GM19240 (cell line): ENCODE data around the gene ANXA6.

Experiments used
- DNase-seq: peaks from one replicate; pipeline ENCODE4 v3.0.0; 2011; ENCODE audit warnings: low spot score; ENCODE audit not compliant: insufficient read length

ANXA6 gene

DNA sequence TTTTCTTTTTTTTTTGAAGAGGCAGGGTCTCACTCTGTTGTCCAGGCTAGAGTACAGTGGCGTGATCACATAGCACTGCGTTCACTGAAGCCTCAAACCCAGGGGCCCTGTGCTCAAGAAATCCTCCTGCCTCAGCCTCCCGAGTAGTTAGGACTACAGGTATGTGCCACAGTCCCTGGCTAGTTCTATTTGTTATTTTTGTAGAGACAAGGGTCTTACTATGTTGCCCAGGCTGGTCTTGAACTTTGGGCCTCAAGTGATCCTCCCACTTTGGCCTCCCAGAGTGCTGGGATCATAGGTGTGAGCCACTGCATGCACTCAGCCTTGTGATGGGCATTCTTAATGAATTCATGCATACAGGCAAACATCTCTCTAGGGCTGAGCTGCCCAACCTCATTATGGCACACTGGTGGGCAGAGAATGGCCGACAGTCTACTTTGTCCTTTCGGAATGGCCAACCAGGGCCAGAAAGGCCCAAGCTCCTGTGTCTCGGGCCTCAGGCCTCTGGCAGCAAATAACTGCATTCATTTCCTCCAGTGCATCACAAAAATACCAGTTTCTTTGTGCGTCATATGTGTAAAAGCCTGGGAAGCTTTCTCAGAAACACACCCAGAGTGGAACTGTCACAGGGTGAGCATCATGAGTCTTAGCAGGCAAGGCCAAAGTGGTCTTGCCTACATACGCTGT lies 27.2 kb downstream of the ANXA6 start:
- DNase-seq: no peak

DNA sequence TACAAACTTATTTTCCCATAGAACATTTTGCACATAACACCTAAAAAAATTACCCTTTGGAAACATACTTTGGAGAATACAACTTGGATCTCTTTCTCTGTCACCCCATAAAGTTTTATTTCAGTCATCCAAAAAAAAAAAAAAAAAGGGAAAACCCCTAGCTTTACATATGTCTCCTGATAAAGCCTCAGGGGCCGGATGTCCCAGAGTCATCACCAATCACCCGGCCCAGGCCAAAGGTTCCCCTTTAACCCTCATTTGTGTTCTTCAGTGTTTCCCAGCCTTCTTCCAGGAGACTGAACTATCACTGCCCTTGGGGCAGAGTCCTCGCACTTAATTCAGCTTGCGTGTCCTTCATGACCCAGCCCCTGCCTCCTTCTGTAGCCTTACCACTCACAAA lies 28.8 kb downstream of the ANXA6 start:
- DNase-seq: no peak

DNA sequence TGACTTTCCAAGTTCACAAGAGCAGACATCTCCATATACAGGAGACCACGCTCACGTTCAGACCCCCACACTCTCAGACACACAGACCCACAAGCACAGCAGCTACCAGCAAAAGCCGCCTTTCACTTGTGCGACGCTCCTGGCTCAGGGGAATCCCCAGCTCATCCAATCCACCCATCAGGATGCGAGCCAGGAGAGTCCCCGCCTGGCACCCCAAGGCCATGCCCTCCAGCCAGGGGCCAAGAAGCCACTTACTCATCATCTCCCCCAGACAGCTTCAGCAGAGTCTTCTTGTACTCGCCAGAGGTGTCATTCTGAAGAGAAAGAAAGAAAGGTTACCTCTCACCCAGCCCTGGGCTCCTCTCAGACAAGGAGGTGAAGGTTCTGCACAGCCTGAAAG lies 29.7 kb downstream of the ANXA6 start:
- DNase-seq: no peak

DNA sequence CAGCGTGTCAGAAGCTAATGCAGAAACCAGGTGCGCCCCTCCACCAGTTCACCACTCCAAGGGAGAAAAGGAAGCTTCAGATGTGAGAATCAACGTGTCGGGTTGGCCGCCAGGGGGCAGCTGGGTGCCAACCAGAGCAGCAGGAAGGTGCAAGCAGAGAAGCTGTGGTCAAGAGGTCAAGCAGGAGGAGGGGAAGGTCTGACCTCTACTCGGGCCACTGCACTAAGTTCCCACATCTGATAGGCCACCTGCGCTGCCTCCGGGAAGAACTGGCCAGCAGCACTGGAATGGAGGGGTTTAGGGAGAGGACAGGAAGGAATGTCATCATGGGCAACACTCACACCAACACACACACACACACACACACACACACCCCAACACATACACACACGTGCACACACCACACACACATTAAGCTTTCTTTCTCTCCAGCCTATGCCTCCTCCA lies 31.4 kb downstream of the ANXA6 start:
- DNase-seq: peak; percentile 45

DNA sequence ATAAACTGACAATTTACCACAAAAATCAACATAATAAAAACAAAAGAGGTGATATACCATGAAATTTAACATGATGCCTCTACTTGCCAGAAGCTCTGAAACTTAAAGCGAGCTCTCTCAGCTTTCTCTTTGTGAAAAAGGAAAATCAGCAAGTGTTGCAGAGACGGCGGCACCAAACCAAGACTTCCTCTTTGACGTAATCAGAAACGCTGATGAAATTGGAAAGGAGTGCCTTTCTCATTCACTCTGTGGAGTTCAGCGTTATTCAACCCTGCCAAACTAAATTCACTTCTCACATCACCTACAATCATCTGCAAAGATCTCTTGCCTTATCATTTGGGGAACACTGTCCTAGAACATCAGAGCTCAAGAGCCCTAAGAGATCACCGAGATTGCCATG lies 32.2 kb downstream of the ANXA6 start:
- DNase-seq: no peak

DNA sequence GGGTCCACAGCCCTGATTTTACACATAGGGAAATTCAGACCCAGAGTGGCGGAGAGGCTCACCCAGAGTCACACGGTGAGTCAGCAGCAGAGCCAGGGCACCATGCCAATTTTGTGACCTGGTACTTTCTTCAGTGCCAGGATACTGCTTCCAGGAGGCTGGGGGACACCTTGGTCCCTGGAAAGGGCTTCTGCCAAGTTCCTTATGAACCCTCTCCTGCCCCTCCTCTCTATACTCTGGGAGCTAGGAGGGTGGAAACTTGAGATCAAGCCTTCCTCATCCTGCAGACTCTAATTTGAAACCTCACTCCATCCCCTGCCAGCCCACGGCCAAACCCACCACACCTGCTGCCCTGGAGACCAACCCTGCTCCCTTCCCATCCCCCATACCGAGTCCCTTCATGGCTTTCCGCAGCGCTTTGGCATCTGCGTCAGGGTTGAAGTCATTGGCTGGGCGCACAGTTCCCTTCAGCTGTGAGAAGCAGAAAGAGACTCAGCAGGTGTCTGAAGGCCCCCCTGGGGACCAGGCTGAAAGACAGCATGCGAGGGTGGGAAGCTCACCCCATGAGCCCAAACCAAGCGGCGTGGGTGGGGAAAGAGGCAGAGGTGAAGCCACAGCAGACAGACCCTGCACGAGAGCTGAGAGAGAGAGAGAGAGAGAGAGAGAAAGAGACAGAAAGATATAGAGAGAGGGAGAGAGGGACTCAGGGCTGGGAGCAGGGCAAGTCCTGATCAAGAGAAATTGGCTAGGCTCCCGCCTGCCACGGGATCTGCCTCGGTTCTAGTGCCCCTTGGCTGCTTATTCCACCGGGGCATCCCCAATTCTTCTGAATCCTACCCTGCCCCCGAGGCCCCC lies 33.5 kb downstream of the ANXA6 start:
- DNase-seq: peak; percentile 72

DNA sequence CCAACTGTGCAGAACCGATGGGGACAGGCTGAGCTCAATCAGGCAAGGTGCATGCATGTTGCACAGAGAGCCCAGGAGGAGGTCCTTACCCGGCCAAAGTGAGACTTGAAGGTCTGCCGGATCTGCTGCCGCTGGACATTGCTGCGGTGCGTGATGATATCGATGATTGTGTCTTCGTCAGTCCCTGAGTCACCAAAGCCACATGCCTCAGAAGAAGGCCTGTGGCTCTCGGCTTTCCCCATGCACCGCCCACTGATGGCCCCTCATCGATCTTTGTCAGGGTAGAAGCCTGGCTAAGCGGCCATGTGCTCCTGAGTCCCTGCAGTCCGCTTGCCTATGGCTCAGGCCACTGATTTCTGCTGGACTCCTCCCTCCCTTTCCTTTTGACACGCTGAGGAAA lies 34.8 kb downstream of the ANXA6 start:
- DNase-seq: no peak

DNA sequence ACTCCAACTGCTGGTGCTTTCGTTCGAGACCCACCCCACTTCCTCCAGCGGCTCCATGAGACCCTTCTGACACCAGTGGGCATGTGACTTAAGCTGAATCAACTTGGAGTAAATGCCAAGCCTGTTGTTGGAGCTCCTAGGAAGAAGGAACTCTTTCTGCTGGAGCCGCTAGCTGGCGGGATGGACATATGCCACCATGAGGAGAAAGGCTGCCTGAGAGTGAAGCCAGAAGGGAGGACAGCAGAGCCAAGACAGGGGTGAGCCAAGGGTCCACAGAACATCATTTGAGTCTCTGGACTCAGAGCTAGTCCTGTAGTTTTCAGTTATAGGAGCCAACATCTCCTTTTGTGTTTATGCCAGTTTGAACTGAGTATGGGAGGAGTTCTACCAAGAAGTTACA lies 35.9 kb downstream of the ANXA6 start:
- no peak for DNase-seq

DNA sequence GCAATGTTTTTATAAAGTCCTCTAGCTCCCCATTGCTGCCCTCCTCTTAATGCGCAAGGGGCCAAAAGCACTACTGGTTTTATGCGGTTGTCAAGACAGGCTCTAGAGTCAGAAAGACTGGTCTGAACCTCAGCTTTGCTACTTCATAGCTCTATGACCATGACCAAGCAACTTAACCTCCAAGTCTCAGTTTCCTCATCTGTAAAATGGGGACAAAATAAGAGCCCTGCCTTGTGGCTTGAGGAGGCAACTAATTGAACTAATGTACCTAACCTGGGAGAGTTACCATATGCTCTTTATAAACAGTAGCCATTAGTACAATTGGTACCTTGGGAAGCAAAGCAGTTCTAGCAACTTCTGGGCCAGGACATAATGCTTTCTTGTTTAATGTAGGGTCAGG lies 36.5 kb downstream of the ANXA6 start:
- DNase-seq: no peak

DNA sequence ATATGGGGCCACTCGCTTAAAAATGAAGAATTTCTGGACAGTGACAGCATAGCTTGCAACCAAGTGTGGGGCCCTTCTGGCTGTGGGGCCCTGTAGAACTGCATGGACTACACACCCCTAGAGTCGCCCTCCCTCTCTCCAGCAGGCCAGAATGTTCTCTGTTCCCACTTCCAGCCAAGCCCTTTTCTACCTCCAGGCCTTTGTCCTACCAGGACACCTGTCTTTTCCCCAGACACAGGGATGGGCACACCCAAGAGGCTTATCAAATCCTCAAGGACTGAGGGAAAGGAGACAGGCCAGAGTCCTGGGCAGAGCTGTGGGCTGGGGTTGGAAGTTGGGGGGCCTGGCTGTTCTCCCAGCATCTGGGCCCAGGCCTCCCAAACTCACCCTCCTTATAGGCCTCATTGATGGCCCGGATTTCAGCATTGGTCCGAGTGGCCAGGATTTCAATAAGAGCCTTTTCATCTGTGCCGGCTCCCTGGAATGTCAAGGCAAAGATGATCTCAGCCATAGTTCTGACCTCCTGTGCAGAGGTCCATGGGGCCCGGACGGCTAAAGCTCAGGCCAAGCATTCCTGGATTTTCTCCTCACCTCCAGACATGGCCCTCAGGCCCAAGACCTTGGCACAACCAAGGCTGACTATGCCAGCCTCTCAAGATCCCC lies 38.5 kb downstream of the ANXA6 start:
- no peak for DNase-seq

DNA sequence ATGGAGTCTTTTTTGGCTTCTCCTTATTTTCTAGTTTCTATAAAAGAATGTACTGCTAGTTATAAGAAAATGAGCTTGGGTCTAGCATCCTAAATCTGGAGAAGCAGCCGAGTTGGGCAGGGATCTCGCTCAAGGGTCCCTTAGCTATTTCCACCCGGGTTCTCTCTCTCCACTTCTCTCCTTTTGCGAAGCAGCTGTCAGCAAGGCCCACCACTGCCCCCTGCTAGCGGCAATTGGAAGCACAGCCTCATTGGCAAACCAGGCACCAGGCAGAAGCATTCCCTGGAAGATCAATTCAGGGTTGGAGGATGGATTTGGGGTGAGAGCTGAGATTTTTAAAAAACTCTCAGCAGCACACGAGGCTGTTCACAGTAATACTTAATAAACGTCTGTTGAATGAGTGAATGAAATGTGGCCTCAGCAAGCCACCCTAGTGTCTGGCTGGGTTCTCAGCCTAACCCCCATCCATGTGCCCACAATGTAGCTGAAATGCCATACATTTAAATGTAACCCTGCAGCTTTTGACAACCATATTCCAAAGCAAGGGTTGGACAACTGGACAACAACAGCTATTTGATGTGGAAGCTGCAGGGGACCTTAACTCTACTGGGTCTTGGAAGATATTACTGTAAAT lies 42.2 kb downstream of the ANXA6 start:
- peak; percentile 69 for DNase-seq

DNA sequence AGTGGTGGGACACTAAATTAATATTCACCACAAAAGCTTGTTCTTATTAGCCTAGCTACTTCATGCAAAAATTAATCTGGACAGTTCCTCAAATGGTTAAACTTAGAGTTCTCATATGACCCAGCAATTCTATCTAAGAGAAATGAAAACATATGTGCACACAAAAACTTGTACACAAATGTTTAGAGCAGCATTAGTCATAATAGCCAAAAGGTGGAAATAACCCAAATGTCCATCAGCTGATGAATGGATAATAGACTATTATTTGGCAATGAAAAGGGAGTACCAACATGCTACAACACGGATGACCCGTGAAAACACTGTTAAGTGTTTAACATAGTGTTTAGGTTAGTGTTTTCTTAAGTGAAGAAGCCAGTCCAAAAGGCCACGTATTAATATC lies 43.9 kb downstream of the ANXA6 start:
- no peak for DNase-seq

DNA sequence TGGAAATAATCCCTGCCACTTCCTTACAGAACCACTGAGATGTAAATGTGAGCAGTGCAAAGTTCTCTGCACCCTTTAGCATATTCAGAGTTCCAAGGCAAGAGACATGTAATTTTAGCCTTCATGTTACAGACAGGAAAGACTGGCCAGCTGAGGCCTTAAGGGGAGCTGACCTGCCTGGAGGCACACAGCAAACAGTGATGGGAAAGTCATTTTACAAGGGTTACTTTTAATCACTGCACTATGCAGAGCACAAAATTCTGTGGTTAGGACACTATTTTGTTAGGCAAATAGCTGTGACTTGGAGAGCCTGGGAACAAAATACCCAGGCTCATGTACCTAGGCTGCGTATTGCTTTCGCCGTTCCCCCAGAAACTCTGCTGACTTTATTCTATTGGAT lies 46.6 kb downstream of the ANXA6 start:
- DNase-seq: no peak

DNA sequence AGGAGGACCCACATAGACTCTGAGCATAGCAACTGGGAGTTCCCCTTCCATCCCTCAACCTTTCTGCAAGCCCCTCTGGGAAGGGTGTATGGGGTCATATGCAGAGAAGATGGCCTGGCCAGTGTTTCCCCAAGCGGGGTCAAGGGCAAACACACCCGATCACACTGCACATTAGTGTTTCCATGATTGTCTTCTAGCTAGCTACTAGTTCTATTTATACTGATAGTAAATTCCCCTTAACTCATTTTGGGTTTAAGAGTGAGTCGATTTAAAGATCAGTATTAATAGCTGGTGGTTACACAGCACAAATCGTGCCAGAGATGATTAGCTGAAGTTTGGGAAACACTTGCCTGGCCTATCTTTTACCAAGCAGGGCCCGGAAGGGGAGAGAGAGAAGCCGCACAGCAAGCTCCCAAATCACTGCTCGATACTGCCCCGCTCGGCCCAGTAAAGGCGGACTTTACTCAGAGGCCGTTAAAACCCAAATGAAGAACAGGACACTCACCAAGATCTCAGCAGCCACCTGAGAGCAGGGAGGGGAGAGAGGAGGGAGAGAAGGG lies 47.4 kb downstream of the ANXA6 start:
- DNase-seq: no peak

DNA sequence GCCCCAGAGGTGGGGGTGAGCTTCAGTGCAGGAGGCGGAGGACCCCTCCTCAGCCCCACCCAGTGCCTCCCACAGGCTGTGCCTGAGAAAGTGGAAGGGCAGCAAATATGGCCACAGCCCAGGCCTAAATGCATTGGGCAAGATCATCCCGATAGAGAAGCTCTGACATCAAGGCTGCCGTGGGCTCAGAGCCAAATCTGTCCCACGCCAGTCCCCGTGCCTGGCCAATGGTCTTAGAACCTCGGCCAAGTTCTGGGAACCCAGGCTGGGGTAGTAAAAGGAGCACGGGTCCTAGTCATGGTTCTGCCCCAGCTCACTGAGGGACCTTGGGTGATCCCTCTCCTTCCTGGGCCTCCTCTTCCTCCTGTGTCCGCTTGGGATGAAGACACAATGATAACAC lies 49.0 kb downstream of the ANXA6 start:
- DNase-seq: no peak

DNA sequence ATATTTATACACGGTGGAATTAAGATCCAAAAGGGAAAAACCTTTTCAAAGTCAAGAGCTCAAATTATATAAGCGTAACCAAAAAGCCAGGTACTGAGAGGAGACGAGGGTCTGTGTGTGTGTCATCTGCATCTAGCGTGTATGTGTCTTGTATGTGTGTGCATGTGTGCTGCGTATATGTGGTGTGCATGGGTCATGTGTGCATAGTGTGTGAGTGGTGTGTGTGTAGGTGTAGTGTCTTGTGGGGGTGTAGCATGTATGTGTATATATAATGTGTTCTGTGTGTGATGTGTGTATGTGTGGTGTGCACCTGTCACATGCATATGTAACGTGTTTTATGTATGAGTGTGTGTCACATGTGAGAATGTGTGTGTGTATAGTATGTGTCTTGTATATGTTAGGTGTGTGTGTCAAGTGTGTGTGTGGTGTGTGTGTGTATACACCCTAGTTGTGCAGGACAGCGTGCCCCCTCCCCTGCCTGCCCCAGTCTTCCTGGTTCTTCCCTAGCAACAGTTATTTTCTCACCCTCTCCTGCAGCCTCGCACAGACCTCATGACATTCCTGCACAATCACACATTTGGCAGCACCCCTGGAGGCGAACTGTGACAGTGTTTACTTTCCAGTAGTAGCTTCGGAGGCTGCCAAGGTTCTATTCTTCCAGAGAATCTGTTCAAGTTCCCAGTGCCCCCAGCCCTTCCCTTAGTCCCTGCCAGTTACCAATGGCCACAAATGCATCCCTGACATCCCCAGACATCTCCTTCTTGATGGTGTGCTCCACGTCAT lies 49.6 kb downstream of the ANXA6 start:
- DNase-seq: no peak

DNA sequence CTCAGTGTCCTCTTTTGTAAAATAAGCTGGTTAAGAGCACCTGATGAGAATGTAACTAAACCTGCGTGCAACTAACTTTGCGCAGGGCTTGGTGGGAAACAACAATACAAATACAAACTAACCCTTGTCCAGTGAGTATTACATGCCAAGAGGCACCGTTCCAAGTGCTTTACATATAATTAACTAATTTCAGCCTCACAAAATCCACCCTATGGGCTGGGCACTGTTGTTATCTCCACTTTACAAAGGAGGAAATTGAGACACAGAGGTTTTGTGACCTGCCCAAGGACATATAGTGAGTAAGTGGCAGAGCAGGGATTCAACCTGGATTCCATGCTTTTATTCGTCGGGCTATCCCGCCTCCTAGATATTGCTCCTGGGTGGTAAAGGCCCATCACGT lies 50.5 kb downstream of the ANXA6 start:
- no peak for DNase-seq

DNA sequence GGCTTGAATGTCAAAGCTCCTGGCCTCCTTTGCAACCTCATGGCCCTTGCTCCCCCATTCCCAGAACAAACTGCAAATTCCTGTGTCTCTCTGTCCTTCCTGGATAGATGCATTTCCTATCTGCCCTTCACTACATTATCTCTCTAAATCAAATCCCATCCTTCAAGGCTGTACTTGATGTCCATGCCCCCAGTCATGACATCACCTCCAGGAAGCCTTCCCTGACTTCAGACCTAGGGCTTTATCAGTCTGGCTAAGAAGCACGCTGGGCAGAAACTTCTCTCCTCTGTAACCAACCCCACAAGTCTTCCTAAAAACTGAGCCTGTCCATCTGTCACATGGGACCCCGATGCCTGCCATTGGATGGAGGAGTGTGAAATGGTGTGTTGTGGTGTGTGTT lies 51.1 kb downstream of the ANXA6 start:
- DNase-seq: no peak

DNA sequence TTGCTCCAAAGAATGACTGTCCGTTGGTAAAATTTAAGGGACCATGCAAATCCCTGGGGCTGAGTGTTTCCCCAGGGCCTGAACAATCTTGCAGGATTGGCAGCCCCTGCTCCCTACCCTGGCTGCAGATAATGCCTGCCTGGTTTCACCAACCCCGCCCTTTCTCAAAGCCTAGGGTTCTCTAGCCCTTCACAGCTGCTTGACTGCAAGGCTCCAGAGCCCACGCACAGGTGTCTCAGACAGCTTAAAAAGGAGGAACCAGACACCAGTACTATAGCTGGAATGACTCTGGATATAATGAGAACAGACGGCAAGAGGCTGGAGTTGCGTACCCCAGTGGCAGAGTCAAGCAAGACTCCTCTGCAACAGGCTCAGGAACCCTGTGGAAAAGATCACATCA lies 51.5 kb downstream of the ANXA6 start:
- DNase-seq: no peak

DNA sequence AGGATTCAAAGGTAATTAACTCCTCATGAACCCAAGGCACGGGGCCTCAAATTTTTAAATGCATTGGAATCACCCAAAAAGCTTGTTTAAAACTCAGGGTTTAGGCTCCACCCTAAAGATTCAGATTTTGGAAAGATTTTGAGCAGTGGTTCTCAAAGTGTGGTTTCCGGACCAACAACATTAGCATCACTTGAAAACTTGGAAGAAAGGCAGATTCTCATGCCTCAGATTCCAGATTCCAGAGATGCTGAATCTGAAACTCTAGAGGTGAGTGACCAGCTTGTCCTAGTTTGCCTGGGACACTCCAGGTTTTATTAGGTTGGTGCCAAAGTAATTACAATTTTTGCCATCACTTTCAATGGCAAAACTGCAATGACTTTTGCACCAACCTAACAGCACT lies 52.0 kb downstream of the ANXA6 start:
- no peak for DNase-seq

DNA sequence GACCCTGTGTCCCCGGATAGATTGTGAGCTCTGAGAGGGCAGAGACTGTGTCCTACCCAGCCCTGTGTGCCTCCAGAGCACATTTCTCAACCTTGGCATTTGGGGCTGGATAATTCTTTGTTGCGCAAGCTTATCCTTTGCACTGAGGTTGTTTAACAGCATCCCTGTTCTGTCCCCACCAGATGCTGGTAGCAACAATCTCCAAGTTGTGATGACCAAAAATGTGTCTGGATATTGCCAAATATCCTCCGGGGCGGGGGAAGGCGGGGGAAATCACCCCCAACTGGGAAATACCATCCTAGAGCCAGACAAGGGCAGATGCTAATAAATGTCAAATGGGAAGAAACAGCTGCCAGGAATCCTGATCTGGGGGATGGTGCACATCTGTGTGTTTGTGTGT lies 52.8 kb downstream of the ANXA6 start:
- no peak for DNase-seq
